Measurements from ENCODE around the gene SH3GL3. TPM values are rescaled to one million over a fixed set of nuclear protein-coding genes. Genes with fewer than 3 reads are reported as not detected.
A peak's percentile ranks its signal among the peaks of the same experiment; 100 is the strongest.

The SH3GL3 gene
- total and polyA plus RNA-seq, 10 donors: 0.06 TPM; not detected in 9

DNA sequence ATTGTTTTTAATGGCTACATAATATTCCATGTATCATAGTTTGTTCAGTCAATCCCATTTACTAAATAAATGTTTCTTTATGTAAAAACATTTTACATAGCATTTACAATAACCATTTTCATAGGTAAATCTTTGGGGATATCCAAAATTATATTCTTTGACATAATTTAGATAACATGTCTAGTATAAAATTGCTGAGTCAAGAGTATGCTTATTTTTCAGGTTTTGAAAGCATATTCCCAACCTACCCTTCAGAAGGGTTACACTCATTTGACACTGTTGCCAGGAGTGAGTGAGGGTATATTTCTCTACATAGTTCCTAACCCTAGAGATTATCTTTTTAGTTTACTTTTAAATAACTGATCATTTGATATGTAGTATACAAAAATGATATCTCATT lies 122.2 kb downstream of the SH3GL3 start:
- H3K36me3 ChIP-seq: no peaks in the 10 kb centered on the region
- H3K9me3 ChIP-seq: no peaks in the 10 kb centered on the region
- no peaks in the 10 kb centered on the region for H3K4me1 ChIP-seq
- no peak overlapping the region for H3K4me3 ChIP-seq
- intact Hi-C loops (cut with DNase I; ENCODE audit: low total_unique reads): loop anchor here (10.0 kb wide), 1 partner anchor 465 kb away; no protein-coding TSS in a partner anchor
- TF ChIP-seq POLR2AphosphoS5 (IDR thresholded peaks at IDR 0.05): no peak
- TF ChIP-seq POLR2A (IDR thresholded peaks at IDR 0.05): no peak
- TF ChIP-seq CTCF (IDR thresholded peaks at IDR 0.05 in 8 of 11, conservative IDR thresholded peaks at IDR 0.05 in 3 of 11): no peak
- peaks cover 0 to 24% (median 0%) of the 10 kb centered on the region in 7 donors for H3K27me3 ChIP-seq (replicated peaks in 1 of 7)
- no peak for DNase-seq
- no peak overlapping the region for H3K27ac ChIP-seq

DNA sequence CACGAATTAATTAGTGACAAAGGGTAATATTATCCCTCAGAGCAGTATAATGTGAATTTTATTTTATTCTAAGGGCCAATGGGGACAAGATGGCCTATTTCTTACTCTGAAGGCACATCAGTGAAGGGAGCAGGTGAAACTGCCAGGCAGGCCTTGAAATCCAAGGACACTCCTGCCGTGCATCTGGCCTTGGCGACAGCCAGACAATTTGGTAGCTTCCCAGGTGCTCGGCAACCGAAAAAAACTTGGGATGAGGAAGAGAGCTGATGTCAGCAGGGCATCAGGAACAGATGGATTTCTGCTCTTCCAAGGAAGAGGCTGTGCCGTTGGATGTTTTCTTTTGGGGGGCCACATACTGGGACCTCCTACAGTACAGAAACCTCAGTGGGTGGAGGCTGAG lies 123.6 kb downstream of the SH3GL3 start:
- no peaks in the 10 kb centered on the region for H3K36me3 ChIP-seq
- DNase-seq: no peak
- 50 to 78% (median 73%) methylated on average over 6 of the region's 6 CpGs for WGBS, 5 donors
- no peaks in the 10 kb centered on the region for H3K9me3 ChIP-seq
- no peak overlapping the region for H3K27ac ChIP-seq
- TF ChIP-seq POLR2A (IDR thresholded peaks at IDR 0.05) (no peak), CTCF (IDR thresholded peaks at IDR 0.05 in 8 of 11, conservative IDR thresholded peaks at IDR 0.05 in 3 of 11) (no peak), POLR2AphosphoS5 (IDR thresholded peaks at IDR 0.05) (no peak)
- intact Hi-C loops (cut with DNase I; ENCODE audit: low total_unique reads): no loop called here
- H3K4me1 ChIP-seq: no peaks in the 10 kb centered on the region
- peaks cover 0 to 22% (median 0%) of the 10 kb centered on the region in 7 donors for H3K27me3 ChIP-seq (replicated peaks in 1 of 7)
- no peak overlapping the region for H3K4me3 ChIP-seq

DNA sequence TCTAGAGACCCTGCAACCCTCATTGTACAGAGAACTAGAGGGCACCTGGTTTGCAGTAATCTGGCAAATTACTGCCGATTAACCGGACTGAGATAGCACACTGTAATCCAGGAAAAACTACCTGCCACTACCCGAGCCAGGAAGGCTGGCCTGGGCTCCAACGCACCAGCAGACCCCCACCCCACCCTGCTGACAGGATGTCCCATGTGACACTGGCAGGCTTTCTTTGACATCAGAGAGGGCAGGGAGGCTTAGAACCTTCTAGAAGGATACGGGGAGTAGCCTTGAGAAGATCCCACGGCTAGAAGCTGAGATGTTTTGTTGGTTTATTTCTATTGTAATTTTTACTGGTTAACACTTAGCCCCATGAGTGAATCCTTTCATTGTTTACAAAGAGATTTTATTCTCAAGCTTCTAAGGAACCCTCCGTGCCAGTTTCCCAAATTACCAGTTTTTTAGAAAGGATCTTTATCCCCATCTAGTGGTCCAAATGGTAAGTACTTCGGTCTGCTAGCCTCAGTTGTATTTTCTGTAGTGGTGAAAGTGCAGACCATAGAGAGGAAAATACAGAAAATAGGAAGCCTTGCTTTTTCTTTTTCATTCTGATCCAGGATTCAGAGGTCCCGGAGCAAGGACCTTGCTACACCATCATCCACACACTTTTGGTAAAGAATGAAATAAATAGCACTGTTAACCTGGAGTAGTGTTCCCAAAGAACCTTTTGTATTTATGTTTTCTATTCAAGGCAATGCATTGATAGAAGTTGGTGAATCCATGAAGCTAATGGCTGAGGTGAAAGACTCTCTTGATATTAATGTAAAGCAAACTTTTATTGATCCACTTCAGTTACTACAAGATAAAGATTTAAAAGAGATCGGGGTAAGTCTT lies 124.9 kb downstream of the SH3GL3 start:
- intact Hi-C loops (cut with DNase I; ENCODE audit: low total_unique reads): no loop called here
- no peak for TF ChIP-seq POLR2A (IDR thresholded peaks at IDR 0.05)
- TF ChIP-seq CTCF (IDR thresholded peaks at IDR 0.05 in 8 of 11, conservative IDR thresholded peaks at IDR 0.05 in 3 of 11): peak in 7 of 11 experiments; percentile 12 to 65 (median 44)
- TF ChIP-seq POLR2AphosphoS5 (IDR thresholded peaks at IDR 0.05): no peak
- Histone ChIP-seq H3K27me3 (replicated peaks in 1 of 7) (peaks cover 0 to 22% (median 0%) of the 10 kb centered on the region in 7 donors), H3K27ac (no peak overlapping the region), H3K4me3 (no peak overlapping the region), H3K9me3 (no peaks in the 10 kb centered on the region), H3K36me3 (no peaks in the 10 kb centered on the region), H3K4me1 (no peaks in the 10 kb centered on the region)
- DNase-seq: no peak
- 50 to 61% (median 53%) methylated on average over 10 of the region's 10 CpGs for WGBS, 5 donors

DNA sequence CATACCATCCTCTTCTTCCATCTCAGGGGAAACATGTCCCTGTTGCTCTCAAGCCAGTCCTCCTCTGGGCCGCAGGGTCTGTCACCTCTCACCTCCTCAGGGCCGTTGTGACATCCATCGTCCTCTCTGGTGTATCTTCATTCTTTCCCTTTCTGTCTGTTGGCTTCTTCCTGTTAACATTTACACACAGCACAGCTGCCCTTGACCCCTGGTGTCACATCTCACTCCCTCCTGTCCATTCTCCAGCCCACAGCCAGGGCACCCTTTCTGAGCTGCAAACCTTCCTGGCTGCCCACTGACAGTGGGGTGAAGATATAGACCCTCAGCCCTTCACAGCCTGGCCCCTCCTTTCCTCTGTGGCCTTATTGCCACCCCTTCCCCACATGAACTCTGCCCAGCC lies 127.2 kb downstream of the SH3GL3 start:
- Histone ChIP-seq H3K4me3 (no peak overlapping the region), H3K27ac (no peak overlapping the region), H3K4me1 (no peaks in the 10 kb centered on the region), H3K9me3 (no peaks in the 10 kb centered on the region), H3K27me3 (replicated peaks in 1 of 7) (peaks cover 0 to 22% (median 0%) of the 10 kb centered on the region in 7 donors), H3K36me3 (no peaks in the 10 kb centered on the region)
- 60 to 83% (median 70%) methylated on average over 3 of the region's 3 CpGs for WGBS, 5 donors
- TF ChIP-seq POLR2AphosphoS5 (IDR thresholded peaks at IDR 0.05): no peak
- TF ChIP-seq POLR2A (IDR thresholded peaks at IDR 0.05): no peak
- TF ChIP-seq CTCF (IDR thresholded peaks at IDR 0.05 in 8 of 11, conservative IDR thresholded peaks at IDR 0.05 in 3 of 11): no peak
- intact Hi-C loops (cut with DNase I; ENCODE audit: low total_unique reads): no loop called here
- no peak for DNase-seq
